AG04449 (cell line): ENCODE data around the gene GLT6D1.

Experiments
- CTCF ChIA-PET: fragments of 350-600 bp; formaldehyde crosslinking; extraction: SDS; loops from one replicate; lab custom pipeline; 2021; ENCODE audit warnings: antibody characterized with exemption; lab: Yijun Ruan, JAX
- POLR2A ChIA-PET: fragments of 400-600, 350-600 bp; formaldehyde crosslinking; extraction: SDS; loops from one replicate; lab custom pipeline; 2020; ENCODE audit warnings: antibody characterized with exemption, inconsistent platforms; lab: Yijun Ruan, JAX
- DNase-seq: peaks from one replicate; pipeline ENCODE4 v3.0.0-alpha.2; 2010; ENCODE audit warnings: low read depth, low spot score
- H3K4me3 ChIP-seq: 2 replicates; pipeline ENCODE4 v1.5.1; 2011; ENCODE audit warnings: low read depth, mild to moderate bottlenecking, control low read depth, low read length
- TF ChIP-seq, protein P1 (sequence below): IDR thresholded peaks from one replicate; pipeline ENCODE4 v1.5.1; 2011; ENCODE audit warnings: mild to moderate bottlenecking, moderate library complexity, low read length, control low read depth, inconsistent platforms; ENCODE audit not compliant: insufficient read depth; ENCODE audit errors: missing control alignments

Gene GLT6D1

DNA sequence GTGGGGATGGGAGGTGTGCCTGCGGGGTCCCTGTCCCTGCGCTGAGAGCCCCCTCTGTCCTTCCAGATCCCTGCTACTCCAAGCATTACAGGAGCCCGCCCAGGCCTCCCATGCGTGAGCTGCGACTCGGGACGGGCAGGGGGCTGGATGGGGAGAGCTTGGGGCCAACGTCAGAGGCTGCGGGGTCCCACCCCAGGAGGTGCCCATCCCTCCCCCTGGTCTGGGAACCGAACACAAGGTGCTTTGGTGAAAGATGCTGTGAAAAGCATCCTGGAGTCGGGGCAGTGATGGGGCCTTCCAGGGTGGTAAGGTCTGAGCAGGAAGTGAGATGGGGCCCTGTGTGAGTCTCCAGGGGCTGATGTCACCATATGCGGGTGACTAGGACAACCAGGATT, 26.5 kb upstream of the GLT6D1 start:
- DNase-seq, result no peak
- TF ChIP-seq, protein P1, sequence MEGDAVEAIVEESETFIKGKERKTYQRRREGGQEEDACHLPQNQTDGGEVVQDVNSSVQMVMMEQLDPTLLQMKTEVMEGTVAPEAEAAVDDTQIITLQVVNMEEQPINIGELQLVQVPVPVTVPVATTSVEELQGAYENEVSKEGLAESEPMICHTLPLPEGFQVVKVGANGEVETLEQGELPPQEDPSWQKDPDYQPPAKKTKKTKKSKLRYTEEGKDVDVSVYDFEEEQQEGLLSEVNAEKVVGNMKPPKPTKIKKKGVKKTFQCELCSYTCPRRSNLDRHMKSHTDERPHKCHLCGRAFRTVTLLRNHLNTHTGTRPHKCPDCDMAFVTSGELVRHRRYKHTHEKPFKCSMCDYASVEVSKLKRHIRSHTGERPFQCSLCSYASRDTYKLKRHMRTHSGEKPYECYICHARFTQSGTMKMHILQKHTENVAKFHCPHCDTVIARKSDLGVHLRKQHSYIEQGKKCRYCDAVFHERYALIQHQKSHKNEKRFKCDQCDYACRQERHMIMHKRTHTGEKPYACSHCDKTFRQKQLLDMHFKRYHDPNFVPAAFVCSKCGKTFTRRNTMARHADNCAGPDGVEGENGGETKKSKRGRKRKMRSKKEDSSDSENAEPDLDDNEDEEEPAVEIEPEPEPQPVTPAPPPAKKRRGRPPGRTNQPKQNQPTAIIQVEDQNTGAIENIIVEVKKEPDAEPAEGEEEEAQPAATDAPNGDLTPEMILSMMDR, result no peak
- POLR2A ChIA-PET, result no interaction called here
- CTCF ChIA-PET, result no interaction called here
- no peak overlapping the region for H3K4me3 ChIP-seq

DNA sequence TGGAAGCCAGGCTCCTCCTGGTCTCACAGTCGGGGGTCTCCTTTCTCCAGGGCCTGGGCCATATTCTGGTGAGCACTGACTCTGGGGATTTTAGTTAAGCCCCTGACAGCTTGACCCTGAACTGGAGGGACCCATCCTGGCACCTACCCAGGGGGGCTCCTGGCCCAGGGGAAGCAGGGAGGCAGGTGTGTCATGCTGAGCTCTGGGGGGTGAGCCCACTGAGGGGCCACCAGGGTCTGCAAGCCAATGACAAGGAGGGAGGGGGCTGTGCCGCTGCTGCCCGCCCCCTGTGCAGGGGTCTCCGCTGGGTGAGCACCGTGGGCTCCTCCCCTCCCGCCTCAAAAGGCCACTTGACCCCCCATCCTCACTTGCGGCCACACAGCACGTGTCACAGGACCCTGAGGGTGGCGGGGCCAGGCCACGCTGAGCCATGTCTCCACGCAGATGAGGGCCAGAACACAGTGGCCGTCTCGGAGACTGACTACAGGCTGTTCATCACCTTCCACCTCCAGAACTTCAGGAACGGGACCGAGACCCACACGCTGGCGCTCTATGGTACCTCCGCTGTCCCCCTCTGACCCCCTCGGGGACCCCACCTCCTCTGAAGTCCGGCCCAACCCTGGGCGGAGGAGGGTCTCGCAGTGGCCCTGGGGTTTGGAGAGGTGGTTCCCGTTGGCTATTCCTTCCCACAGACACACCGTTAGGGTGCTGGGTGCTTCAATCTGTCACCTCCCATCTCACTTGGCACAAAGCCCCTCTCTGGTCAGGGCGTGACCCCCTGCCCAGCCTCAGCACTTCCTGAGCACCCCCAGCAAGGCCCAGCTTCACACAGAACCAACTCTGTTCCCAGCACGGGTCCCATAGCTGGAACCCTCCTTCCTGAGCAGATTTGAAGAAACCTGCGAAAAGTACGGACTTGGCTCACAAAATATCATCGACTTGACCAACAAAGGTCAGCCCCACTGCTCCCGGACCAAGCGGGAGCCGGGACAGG, 25.8 kb upstream of the GLT6D1 start:
- CTCF ChIA-PET, result no interaction called here
- no peak overlapping the region for H3K4me3 ChIP-seq
- DNase-seq, result no peak
- POLR2A ChIA-PET, result no interaction called here
- TF ChIP-seq, protein P1, result no peak

- TF ChIP-seq, protein P1, result no peak
- no peak for DNase-seq
- H3K4me3 ChIP-seq, result no peak overlapping the region
- POLR2A ChIA-PET, result no interaction called here
- CTCF ChIA-PET, result no interaction called here
These were observed 24.9 kb upstream of the GLT6D1 start for GRCh38 chr9:135664266-135664665.

- no peak for DNase-seq
- CTCF ChIA-PET, result no interaction called here
- H3K4me3 ChIP-seq, result no peak overlapping the region
- TF ChIP-seq, protein P1, result no peak
- POLR2A ChIA-PET, result no interaction called here
These were observed 24.5 kb upstream of the GLT6D1 start for GRCh38 chr9:135663857-135664256.

DNA sequence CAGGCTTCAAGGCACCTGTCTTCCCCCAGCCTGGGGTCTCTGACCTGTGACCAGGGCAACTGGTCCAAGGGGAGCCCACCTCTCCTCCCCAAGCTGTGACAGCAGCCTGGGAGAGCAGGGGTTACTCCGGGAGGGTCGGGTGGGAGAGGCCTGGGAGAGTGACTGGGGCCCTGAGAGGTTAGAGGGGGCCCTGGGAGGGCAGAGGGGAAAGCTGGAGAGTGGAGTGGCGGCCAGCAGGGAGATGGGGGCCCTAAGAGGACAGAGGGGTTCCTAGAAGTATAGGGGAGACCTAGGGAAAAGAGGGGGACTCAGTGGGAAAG, 24.1 kb upstream of the GLT6D1 start:
- CTCF ChIA-PET, result no interaction called here
- POLR2A ChIA-PET, result no interaction called here
- no peak overlapping the region for H3K4me3 ChIP-seq
- TF ChIP-seq, protein P1, result no peak
- no peak for DNase-seq

DNA sequence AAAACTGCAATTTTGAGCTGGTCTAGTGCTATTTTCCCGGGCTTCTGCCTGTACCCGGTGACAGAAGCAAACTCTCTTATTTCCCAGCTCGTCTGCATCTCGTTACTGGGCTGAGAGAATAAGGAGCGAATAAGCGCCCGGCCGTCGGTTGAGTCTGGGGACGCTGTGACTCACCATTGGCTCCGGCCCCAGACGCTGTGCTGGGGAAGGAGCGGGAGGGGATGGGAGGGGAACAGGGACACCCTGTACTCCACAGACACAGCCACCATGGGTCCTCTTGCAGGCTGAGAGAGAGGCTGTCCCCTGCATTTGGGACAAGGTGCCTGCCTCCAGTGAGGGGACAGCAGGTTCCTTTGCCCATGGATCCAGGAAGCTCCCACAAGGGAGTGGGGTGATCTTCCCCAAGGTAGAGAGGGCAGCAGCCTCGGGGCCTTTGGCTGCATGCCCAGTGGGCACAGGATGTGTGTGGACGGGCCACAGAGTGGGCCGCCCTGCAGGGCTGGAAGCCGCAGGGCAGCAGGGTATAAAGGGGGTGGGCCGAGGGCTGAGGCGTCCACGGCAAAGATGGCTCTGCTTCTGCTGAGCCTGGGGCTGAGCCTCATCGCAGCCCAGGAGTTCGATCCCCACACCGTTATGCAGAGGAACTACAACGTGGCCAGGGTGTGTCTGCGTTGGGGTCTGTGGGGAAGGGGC, 23.6 kb upstream of the GLT6D1 start, which contains the start of gene LCN9:
TSS of gene LCN9 (plus strand) at position 552 of the 693 bp plus-strand sequence. CDS start at position 565, 13 bp downstream.
- no peak for DNase-seq
- H3K4me3 ChIP-seq, result no peak within 1 kb of the TSS
- ChIA-PET POLR2A (no interaction called here), CTCF (no interaction called here)
- TF ChIP-seq, protein P1, result no peak
